B cell (primary cell): ENCODE results near the gene COL6A5.

Source experiments
- EZH2 ChIP-seq: IDR thresholded peaks from 2 replicates; pipeline ENCODE4 v1.6.1; 2012; ENCODE audit warnings: borderline replicate concordance, low read depth, mild to moderate bottlenecking, moderate library complexity, low read length; ENCODE audit not compliant: insufficient read depth, poor library complexity, severe bottlenecking
- TF ChIP-seq, protein P1 (sequence below): fragments of 200-600 bp; IDR thresholded peaks from one replicate; pipeline ENCODE4 v1.8.0; 2022; ENCODE audit warnings: antibody characterized with exemption, mild to moderate bottlenecking

DNA sequence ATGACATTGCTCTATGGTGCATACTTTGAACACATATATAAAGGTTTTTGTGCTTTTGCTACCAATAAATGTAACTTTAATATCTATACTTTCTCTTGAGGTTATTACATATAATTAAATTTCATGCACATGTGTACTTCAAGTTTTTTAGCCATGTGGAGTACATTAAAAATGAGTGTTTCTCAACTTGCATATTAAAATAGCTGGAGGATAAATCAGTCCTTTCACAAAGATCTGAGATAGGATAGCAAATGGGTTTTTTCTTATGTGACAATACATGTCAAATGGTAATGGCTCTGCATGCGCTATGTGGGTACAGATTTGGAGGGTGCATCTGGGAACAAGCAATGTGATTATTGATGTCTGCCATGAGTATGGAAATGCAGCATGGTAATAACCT, 122.8 kb downstream of the COL6A5 start:
- TF ChIP-seq, protein P1, sequence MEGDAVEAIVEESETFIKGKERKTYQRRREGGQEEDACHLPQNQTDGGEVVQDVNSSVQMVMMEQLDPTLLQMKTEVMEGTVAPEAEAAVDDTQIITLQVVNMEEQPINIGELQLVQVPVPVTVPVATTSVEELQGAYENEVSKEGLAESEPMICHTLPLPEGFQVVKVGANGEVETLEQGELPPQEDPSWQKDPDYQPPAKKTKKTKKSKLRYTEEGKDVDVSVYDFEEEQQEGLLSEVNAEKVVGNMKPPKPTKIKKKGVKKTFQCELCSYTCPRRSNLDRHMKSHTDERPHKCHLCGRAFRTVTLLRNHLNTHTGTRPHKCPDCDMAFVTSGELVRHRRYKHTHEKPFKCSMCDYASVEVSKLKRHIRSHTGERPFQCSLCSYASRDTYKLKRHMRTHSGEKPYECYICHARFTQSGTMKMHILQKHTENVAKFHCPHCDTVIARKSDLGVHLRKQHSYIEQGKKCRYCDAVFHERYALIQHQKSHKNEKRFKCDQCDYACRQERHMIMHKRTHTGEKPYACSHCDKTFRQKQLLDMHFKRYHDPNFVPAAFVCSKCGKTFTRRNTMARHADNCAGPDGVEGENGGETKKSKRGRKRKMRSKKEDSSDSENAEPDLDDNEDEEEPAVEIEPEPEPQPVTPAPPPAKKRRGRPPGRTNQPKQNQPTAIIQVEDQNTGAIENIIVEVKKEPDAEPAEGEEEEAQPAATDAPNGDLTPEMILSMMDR: no peak
- TF ChIP-seq EZH2: no peak
